Spleen (tissue), 7 donors: ENCODE measurements around the gene BTN2A1.

Experiments
- CTCF ChIP-seq, 11 experiments: fragments of 200-600 bp in 7 of 11; fragments of 450-650 bp in 4 of 11; sonication (generic) in 4 of 11; IDR thresholded peaks in 8 of 11; conservative IDR thresholded peaks in 3 of 11; 1 replicate in 7 of 11; 2 replicates in 4 of 11; pipeline versions ENCODE4 v1.4.0 to v1.8.0; 2016 to 2021; ENCODE audit warnings: antibody characterized with exemption in 11 of 11, inconsistent platforms in 4 of 11, mild to moderate bottlenecking in 1 of 11
- POLR2A ChIP-seq, 3 donors: fragments of 450-650 bp; IDR thresholded peaks; one replicate each; pipeline ENCODE4 v1.5.1; 2017; ENCODE audit warnings: antibody characterized with exemption in 3 of 3, mild to moderate bottlenecking in 1 of 3
- POLR2AphosphoS5 ChIP-seq, 3 donors: sonication (generic); formaldehyde crosslinking; IDR thresholded peaks; one replicate each; pipeline ENCODE4 v1.5.1; 2017; ENCODE audit warnings: antibody characterized with exemption in 3 of 3
- donor health status: DM: no; HTN: no; CAD: no; lungs with moderate emphysema.
- donor health status: DM: no; HTN: no; CAD: no.
- donor health status: DM: no; HTN: no; CAD: no.

- TF ChIP-seq CTCF (IDR thresholded peaks at IDR 0.05 in 8 of 11, conservative IDR thresholded peaks at IDR 0.05 in 3 of 11) (no peak), POLR2AphosphoS5 (IDR thresholded peaks at IDR 0.05) (no peak), POLR2A (IDR thresholded peaks at IDR 0.05) (no peak)
Observed at GRCh38 chr6:26431258-26432172, 26.2 kb upstream of the BTN2A1 start.
